K562 (cell line): ENCODE data around the gene TGFBR2.

Experiments used
- CTCF ChIP-seq, 3 experiments: IDR thresholded peaks in 2 of 3; conservative IDR thresholded peaks in 1 of 3; 2 replicates each; pipeline ENCODE4 v1.5.1; 2011 to 2012; ENCODE audit warnings: low read length in 3 of 3, mild to moderate bottlenecking in 3 of 3, control low read depth in 2 of 3, improper control_type of control experiment in 1 of 3, inconsistent platforms in 1 of 3, low read depth in 1 of 3, mixed read lengths in 1 of 3, moderate library complexity in 1 of 3; ENCODE audit not compliant: insufficient read depth in 2 of 3
- POLR2A ChIP-seq: fragments of 450-650 bp; conservative IDR thresholded peaks from 2 replicates; pipeline ENCODE4 v1.6.1; 2016
- RAD21 ChIP-seq, 2 experiments: fragments of 250-450 bp in 1 of 2; fragments of 450-650 bp in 1 of 2; sonication (Bioruptor Pico) in 1 of 2; formaldehyde crosslinking in 1 of 2; IDR thresholded peaks in 1 of 2; conservative IDR thresholded peaks in 1 of 2; 2 replicates each; pipeline versions ENCODE4 v1.4.0 to v1.8.0; 2020 to 2022; ENCODE audit warnings: mild to moderate bottlenecking in 2 of 2, moderate library complexity in 1 of 2
- STAT6 ChIP-seq: sonication (generic); formaldehyde crosslinking; IDR thresholded peaks from 2 replicates; pipeline ENCODE4 v1.8.1; 2023; ENCODE audit warnings: mild to moderate bottlenecking, missing genetic modification reagents
- ZFX ChIP-seq: sonication (generic); formaldehyde crosslinking; IDR thresholded peaks from 2 replicates; pipeline ENCODE4 v1.8.0; 2022; ENCODE audit warnings: mild to moderate bottlenecking, missing genetic modification reagents, moderate library complexity

GRCh38 chr3:30631243-30631904 lies 25.0 kb downstream of the TGFBR2 start:
- TF ChIP-seq STAT6 (no peak), RAD21 (CRISPR knock-in tag; conservative IDR thresholded peaks at IDR 0.05 in 1 of 2, IDR thresholded peaks at IDR 0.05 in 1 of 2) (no peak), CTCF (IDR thresholded peaks at IDR 0.05 in 2 of 3, conservative IDR thresholded peaks at IDR 0.05 in 1 of 3; ENCODE audit: insufficient read depth in 2 of 3, low read depth in 1 of 3, low read length in 3 of 3) (no peak), ZFX (CRISPR knock-in tag) (no peak), POLR2A (no peak)
